ENCODE measurements around the gene WRNIP1. TPM values are rescaled to one million over a fixed set of nuclear protein-coding genes. Genes with fewer than 3 reads are reported as not detected.
A peak's percentile ranks its signal among the peaks of the same experiment; 100 is the strongest.

The WRNIP1 gene
- total and polyA plus RNA-seq, 2 of the 13 experiments (the other 11 are each of a cell fraction or from before 2014, with no cell fraction given), result 77.7 to 90.3 TPM

GRCh38 chr6:2790588-2791449 is 25.6 kb downstream of the WRNIP1 start (continued):
- peak; percentile 34; the same call in 1 of the 2 replicates for TF ChIP-seq PATZ1 (CRISPR knock-in tag; IDR thresholded peaks at IDR 0.05)
- peak; percentile 54; the same call in 1 of the 2 replicates for TF ChIP-seq MIER3 (CRISPR knock-in tag; IDR thresholded peaks at IDR 0.05; ENCODE audit: borderline replicate concordance)
- peak; percentile 50; the same call in 1 of the 2 replicates for TF ChIP-seq MIER2 (CRISPR knock-in tag; IDR thresholded peaks at IDR 0.05)
- TF ChIP-seq ETV5 (CRISPR knock-in tag; IDR thresholded peaks at IDR 0.05; ENCODE audit: borderline replicate concordance), result peak; percentile 18; the same call in 1 of the 2 replicates
- peak; percentile 31 for TF ChIP-seq SKI (IDR thresholded peaks at IDR 0.05; ENCODE audit: partially characterized antibody)
- no peak for TF ChIP-seq KAT7 (CRISPR knock-in tag; IDR thresholded peaks at IDR 0.05; ENCODE audit: borderline replicate concordance)
- no peak for TF ChIP-seq CHD2 (IDR thresholded peaks at IDR 0.05; ENCODE audit: low read depth, low read length)
- peak; percentile 65; the same call in 1 of the 2 replicates for TF ChIP-seq REPIN1 (CRISPR knock-in tag; IDR thresholded peaks at IDR 0.05; ENCODE audit: borderline replicate concordance, low read depth)
- peak; percentile 73 for TF ChIP-seq IRF2 (CRISPR knock-in tag; IDR thresholded peaks at IDR 0.05)
- TF ChIP-seq MXD3 (CRISPR knock-in tag; IDR thresholded peaks at IDR 0.05), result no peak
- TF ChIP-seq SMAD3 (CRISPR knock-in tag; IDR thresholded peaks at IDR 0.05), result peak; percentile 81
- TF ChIP-seq, protein P1, sequence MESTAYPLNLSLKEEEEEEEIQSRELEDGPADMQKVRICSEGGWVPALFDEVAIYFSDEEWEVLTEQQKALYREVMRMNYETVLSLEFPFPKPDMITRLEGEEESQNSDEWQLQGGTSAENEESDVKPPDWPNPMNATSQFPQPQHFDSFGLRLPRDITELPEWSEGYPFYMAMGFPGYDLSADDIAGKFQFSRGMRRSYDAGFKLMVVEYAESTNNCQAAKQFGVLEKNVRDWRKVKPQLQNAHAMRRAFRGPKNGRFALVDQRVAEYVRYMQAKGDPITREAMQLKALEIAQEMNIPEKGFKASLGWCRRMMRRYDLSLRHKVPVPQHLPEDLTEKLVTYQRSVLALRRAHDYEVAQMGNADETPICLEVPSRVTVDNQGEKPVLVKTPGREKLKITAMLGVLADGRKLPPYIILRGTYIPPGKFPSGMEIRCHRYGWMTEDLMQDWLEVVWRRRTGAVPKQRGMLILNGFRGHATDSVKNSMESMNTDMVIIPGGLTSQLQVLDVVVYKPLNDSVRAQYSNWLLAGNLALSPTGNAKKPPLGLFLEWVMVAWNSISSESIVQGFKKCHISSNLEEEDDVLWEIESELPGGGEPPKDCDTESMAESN (CRISPR knock-in tag; conservative IDR thresholded peaks at IDR 0.05), result peak; percentile 52; the same call in 1 of the 2 replicates
- no peak for TF ChIP-seq PRPF4 (IDR thresholded peaks at IDR 0.05; ENCODE audit: low read depth, low read length, poor library complexity, severe bottlenecking)
- TF ChIP-seq ZNF33B (CRISPR knock-in tag; IDR thresholded peaks at IDR 0.05), result no peak
- TF ChIP-seq SALL1 (CRISPR knock-in tag; IDR thresholded peaks at IDR 0.05), result peak; percentile 71
- peak; percentile 89 for TF ChIP-seq MIXL1 (CRISPR knock-in tag; IDR thresholded peaks at IDR 0.05)
- TF ChIP-seq NFYB (CRISPR knock-in tag; IDR thresholded peaks at IDR 0.05), result no peak
- TF ChIP-seq, protein P2, sequence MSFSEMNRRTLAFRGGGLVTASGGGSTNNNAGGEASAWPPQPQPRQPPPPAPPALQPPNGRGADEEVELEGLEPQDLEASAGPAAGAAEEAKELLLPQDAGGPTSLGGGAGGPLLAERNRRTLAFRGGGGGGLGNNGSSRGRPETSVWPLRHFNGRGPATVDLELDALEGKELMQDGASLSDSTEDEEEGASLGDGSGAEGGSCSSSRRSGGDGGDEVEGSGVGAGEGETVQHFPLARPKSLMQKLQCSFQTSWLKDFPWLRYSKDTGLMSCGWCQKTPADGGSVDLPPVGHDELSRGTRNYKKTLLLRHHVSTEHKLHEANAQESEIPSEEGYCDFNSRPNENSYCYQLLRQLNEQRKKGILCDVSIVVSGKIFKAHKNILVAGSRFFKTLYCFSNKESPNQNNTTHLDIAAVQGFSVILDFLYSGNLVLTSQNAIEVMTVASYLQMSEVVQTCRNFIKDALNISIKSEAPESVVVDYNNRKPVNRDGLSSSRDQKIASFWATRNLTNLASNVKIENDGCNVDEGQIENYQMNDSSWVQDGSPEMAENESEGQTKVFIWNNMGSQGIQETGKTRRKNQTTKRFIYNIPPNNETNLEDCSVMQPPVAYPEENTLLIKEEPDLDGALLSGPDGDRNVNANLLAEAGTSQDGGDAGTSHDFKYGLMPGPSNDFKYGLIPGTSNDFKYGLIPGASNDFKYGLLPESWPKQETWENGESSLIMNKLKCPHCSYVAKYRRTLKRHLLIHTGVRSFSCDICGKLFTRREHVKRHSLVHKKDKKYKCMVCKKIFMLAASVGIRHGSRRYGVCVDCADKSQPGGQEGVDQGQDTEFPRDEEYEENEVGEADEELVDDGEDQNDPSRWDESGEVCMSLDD (CRISPR knock-in tag; IDR thresholded peaks at IDR 0.05; ENCODE audit: borderline replicate concordance), result no peak

Measured in HepG2 (cell line).